Adipocyte (in vitro differentiated cells): ENCODE measurements around the gene TMEM259.

Experiments
- DNase-seq: peaks from one replicate; pipeline ENCODE4 v3.0.0-alpha.2; 2015; ENCODE audit warnings: low read depth
- H3K27me3 ChIP-seq: replicated peaks from 2 replicates; pipeline ENCODE4 v1.7.0; 2013; ENCODE audit warnings: mild to moderate bottlenecking, low read length, moderate library complexity; ENCODE audit not compliant: control insufficient read depth, insufficient read depth
- H3K36me3 ChIP-seq: 2 replicates; pipeline ENCODE4 v1.7.0; 2013; ENCODE audit warnings: low read length, mild to moderate bottlenecking, moderate library complexity; ENCODE audit not compliant: control insufficient read depth, insufficient read depth, severe bottlenecking
- H3K4me1 ChIP-seq: 2 replicates; pipeline ENCODE4 v1.7.0; 2013; ENCODE audit warnings: mild to moderate bottlenecking, low read length, moderate library complexity; ENCODE audit not compliant: control insufficient read depth, insufficient read depth
- H3K4me3 ChIP-seq: 2 replicates; pipeline ENCODE4 v1.7.0; 2013; ENCODE audit warnings: mild to moderate bottlenecking, low read length, moderate library complexity
- H3K9ac ChIP-seq: 2 replicates; pipeline ENCODE4 v1.7.0; 2013; ENCODE audit warnings: mild to moderate bottlenecking, low read length, moderate library complexity
- H3K9me3 ChIP-seq: 2 replicates; pipeline ENCODE4 v1.7.0; 2013; ENCODE audit warnings: mild to moderate bottlenecking, low read length, moderate library complexity; ENCODE audit not compliant: control insufficient read depth

The TMEM259 gene

DNA sequence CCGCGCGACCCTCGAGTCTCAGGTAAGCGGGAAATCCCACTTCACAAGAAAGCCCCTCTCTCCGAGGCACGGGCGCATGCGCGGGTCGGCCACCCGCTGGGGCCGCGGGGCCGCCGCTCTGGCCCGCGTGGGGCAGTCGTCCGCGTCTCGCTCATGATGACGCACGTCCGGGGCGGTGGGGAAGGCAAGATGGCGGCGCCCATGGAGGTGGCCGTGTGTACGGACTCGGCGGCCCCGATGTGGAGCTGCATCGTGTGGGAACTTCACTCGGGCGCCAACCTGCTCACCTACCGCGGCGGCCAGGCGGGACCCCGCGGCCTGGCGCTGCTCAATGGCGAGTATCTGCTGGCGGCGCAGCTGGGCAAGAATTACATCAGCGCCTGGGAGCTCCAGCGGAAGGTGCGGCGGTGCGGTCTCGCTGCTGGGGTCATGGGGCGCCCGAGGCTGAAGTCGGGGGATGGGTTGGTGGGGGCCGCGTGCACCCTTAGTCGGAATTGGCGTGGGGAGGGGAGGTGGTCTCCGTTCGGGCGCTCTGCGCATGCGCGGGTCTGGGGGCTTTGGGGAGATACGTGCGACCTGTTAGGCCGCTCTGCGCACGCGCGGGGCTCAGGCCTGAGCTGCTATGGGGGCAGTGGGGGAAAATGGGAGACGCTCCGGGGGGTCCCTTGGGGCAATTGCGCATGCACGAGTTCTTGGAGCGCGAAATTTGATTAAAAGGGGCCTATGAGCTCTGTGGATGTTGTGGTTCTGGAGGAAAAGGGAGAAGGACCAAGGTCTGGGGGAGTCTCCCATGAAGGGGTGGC lies 36.6 kb downstream of the TMEM259 start, which contains the start of gene WDR18:
Gene WDR18, plus strand, starts transcription at position 181 of the 803 bp plus-strand sequence. Its CDS starts 9 bp downstream, at position 190.
- Histone ChIP-seq H3K36me3 (peaks cover 12% of the 10 kb centered on the region), H3K4me3 (peak within 1 kb of the TSS; percentile 97), H3K27me3 (no peaks in the 10 kb centered on the region), H3K9ac (peak within 1 kb of the TSS; percentile 97), H3K4me1 (peaks cover 21% of the 10 kb centered on the region), H3K9me3 (no peaks in the 10 kb centered on the region)
- peak; percentile 98 for DNase-seq

DNA sequence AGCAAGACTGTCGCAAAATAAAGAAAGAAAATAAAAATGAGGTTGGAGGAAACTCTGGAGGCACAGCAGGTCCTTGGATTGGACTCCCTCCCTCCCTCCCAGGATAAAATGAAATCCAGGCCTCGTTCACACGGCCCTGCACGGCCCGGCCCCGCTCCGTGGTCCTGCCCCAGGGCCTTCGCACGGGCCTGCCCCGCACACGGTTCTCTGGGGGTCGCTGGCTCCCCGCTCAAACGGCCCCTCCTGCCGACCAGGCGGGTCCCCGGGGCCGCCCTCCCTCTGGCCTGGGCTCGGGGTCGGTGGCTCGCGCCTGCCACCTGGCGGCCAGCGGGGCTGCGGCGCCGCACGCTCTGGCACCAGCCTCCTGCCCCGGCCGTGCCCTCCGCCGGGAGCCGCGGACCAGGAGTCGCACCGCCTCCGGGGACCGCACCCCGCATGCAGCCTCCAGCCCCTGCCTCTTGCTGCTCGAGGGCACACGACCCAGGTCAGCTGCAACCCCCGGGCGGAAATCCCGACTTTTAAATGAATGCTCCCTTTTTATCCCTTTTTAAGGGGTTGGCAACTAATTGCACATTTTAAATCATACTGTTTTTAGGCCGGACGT lies 38.3 kb downstream of the TMEM259 start:
- no peaks in the 10 kb centered on the region for H3K27me3 ChIP-seq
- peak; percentile 84 for DNase-seq
- H3K4me1 ChIP-seq, result peaks cover 21% of the 10 kb centered on the region
- H3K36me3 ChIP-seq, result peaks cover 5% of the 10 kb centered on the region
- peak overlapping the region; percentile 51 for H3K9ac ChIP-seq
- peak overlapping the region; percentile 73 for H3K4me3 ChIP-seq
- H3K9me3 ChIP-seq, result no peaks in the 10 kb centered on the region

- Histone ChIP-seq H3K27me3 (no peaks in the 10 kb centered on the region), H3K4me1 (peaks cover 21% of the 10 kb centered on the region), H3K9ac (no peak overlapping the region), H3K4me3 (no peak overlapping the region), H3K36me3 (no peaks in the 10 kb centered on the region), H3K9me3 (no peaks in the 10 kb centered on the region)
- DNase-seq, result no peak
Measured at GRCh38 chr19:980133-980998, 40.6 kb downstream of the TMEM259 start.

DNA sequence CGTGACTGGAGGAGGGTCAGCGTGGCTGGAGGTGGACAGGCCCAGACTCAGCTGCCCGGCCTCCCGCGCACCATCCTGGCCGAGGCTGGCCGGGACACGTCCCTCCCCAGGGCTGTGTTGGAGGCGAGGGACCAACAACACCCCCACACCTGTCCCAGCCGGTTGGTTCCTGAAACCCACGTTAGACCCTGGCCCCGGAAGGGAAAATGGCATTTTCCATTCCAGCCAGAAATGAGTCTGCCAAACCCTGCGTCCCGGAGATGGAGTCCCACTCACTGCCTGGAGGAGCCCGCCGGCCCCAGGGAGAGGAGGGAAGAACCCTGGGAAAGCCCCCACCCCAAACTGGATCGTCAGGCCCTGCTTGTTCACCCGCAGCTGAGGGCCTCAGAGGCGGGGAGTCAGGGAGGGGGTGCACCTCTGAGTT lies 41.6 kb downstream of the TMEM259 start:
- H3K9me3 ChIP-seq, result no peaks in the 10 kb centered on the region
- no peak overlapping the region for H3K9ac ChIP-seq
- peaks cover 16% of the 10 kb centered on the region for H3K4me1 ChIP-seq
- H3K36me3 ChIP-seq, result no peaks in the 10 kb centered on the region
- H3K27me3 ChIP-seq, result no peaks in the 10 kb centered on the region
- no peak for DNase-seq
- no peak overlapping the region for H3K4me3 ChIP-seq

DNA sequence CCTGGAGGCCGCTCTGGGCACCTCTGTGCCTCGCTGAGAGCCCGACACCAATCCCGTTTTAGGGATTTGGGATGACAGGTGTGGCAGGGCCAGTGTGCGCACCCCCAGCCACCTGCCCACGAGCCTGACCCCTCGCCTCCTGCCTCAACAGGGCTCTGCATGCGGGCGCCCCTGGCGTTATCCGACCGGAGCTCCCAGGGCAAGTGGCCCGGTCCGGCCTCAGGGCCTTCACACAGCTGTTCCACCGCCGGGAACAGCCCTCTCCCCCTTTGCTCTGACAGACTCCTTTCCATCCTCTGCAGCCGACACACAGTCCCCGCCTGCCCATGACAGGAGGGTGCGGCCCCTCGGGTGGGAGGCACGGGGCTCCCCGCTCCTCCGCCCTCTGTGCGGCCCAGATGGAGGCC lies 43.9 kb downstream of the TMEM259 start:
- no peaks in the 10 kb centered on the region for H3K9me3 ChIP-seq
- H3K36me3 ChIP-seq, result peaks cover 3% of the 10 kb centered on the region
- no peak overlapping the region for H3K9ac ChIP-seq
- no peaks in the 10 kb centered on the region for H3K27me3 ChIP-seq
- H3K4me3 ChIP-seq, result no peak overlapping the region
- peaks cover 7% of the 10 kb centered on the region for H3K4me1 ChIP-seq
- DNase-seq, result no peak

- no peak overlapping the region for H3K4me3 ChIP-seq
- H3K36me3 ChIP-seq, result peaks cover 6% of the 10 kb centered on the region
- peaks cover 7% of the 10 kb centered on the region for H3K4me1 ChIP-seq
- H3K27me3 ChIP-seq, result no peaks in the 10 kb centered on the region
- no peak overlapping the region for H3K9ac ChIP-seq
- no peaks in the 10 kb centered on the region for H3K9me3 ChIP-seq
- DNase-seq, result no peak
Measured at GRCh38 chr19:976476-976875, 44.4 kb downstream of the TMEM259 start.

DNA sequence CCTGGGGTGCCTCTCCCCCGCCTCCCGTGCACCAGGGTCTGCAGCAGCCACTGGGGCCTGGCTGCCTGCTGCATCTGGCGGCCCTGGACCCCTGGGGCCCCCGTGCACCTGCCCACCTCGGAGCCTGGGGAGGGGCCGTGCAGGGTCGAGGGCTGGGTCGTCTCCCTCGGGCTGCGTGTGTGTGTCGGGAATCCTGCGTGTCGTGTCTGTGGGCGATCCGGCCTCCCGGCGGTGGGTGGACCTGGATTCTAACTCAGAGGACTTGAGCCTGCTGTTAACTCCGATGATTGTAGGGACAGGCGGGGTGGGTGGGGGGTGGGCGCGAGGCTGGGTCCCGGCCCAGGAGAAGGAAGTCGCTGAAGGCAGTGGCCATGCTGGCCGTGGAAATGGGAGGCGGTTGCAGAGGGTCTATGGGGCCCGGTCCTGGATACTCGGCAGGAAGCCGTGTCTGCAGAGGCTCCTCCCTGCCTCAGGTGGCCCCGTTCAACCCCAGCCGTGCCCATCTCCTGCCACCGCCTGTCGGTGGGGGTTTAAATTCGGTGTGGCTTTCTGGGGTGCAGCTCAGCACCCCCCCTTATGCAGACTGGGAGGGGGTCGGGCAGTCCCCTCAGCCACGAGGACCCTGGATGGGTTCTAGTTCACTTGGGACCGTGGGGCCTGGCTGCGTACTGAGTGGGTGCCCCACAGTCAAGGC lies 46.2 kb downstream of the TMEM259 start:
- no peak overlapping the region for H3K4me3 ChIP-seq
- H3K4me1 ChIP-seq, result no peaks in the 10 kb centered on the region
- no peak for DNase-seq
- peaks cover 22% of the 10 kb centered on the region for H3K36me3 ChIP-seq
- no peaks in the 10 kb centered on the region for H3K27me3 ChIP-seq
- H3K9me3 ChIP-seq, result peaks cover 4% of the 10 kb centered on the region
- H3K9ac ChIP-seq, result no peak overlapping the region

GRCh38 chr19:973726-974563 lies 47.0 kb downstream of the TMEM259 start:
- H3K9ac ChIP-seq, result no peak overlapping the region
- no peaks in the 10 kb centered on the region for H3K27me3 ChIP-seq
- H3K4me3 ChIP-seq, result no peak overlapping the region
- no peak for DNase-seq
- peaks cover 29% of the 10 kb centered on the region for H3K36me3 ChIP-seq
- H3K4me1 ChIP-seq, result no peaks in the 10 kb centered on the region
- peaks cover 4% of the 10 kb centered on the region for H3K9me3 ChIP-seq

DNA sequence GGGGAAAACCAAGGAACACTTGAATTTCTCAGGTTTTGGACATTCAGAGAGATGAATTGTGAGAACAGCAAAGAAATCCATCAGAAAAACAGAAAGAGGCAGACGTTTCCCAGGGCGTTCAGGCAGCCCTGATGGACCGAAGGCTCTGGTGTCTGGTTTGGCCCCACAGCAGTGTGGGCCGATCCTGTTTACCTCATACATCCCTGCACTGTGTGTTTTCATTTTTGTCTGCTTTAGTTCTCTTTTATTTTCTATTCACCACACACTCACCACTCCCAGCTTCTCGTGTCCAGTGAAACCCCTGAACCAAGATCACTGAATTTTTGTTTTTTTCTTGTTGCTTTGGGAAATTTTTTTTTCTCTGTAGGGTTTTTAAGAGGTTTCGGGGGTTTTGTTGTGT lies 48.6 kb downstream of the TMEM259 start:
- Histone ChIP-seq H3K36me3 (peaks cover 40% of the 10 kb centered on the region), H3K9ac (no peak overlapping the region), H3K4me3 (no peak overlapping the region), H3K9me3 (peaks cover 4% of the 10 kb centered on the region), H3K4me1 (no peaks in the 10 kb centered on the region), H3K27me3 (no peaks in the 10 kb centered on the region)
- no peak for DNase-seq

DNA sequence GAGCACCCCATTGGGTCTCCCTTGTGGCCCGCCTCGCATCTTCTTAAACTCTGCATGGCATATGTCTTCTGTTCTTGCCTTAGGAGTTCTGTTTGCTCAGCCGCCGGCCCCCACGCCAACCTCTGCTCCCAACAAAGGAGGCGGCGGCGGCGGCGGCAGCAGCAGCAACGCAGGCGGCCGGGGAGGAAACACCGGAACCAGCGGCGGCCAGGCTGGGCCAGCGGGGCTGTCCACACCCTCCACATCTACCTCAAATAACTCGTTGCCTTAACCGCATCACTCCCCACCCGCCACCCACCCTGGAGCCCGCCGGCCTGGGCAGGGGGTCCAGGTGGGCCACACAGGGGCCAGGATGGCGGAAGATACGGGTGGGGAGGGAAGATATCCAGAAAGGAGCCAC lies 49.1 kb downstream of the TMEM259 start:
- Histone ChIP-seq H3K27me3 (no peaks in the 10 kb centered on the region), H3K4me1 (no peaks in the 10 kb centered on the region), H3K36me3 (peaks cover 45% of the 10 kb centered on the region), H3K4me3 (no peak overlapping the region), H3K9ac (no peak overlapping the region), H3K9me3 (peaks cover 4% of the 10 kb centered on the region)
- DNase-seq, result no peak
